Left forelimb (tissue), 1 donor: ENCODE measurements around the gene HDAC10.

Source experiments
- DNase-seq: peaks from one replicate; pipeline ENCODE4 v3.0.0-alpha.2; 2018; ENCODE audit warnings: low spot score

Gene HDAC10

DNA sequence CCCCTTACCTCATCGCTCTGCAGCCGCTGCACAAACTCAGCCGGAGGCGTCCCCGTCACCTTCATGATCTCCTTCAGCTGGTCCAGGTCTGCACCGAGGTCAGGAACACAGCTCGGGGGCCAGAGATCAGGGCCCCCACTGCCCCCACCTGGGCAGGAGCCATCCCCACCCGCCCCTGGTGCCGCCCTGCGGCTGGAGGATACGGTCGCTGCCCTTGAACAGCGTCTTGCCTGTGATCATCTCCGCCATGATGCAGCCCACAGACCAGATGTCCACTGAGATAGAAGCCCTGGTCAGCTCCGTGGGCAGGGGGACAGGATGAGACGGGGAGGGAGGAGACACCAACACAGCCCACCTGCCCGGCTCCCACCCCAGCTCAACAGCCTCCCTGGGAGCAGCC is 4.5 kb upstream of the HDAC10 start:
- DNase-seq, result no peak

DNA sequence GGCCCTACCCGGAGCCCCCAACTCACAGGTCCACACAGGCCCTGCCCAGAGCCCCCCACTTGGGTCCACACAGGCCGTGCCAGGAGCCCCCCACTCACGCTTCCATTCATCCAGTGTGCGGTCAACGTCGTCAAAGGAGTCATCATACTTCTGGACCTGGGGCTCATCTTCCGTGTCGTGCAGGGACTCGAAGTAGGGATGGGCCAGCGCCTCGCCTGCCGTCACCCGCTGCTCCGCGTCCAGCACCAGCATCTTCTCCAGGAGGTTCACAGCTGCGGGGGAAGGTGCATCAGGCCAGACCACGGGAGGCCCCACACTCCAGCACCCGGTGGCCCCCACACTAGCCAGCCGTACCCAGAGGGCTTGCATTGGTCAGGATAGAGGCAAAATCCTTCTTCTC is 4.0 kb upstream of the HDAC10 start:
- DNase-seq, result no peak

DNA sequence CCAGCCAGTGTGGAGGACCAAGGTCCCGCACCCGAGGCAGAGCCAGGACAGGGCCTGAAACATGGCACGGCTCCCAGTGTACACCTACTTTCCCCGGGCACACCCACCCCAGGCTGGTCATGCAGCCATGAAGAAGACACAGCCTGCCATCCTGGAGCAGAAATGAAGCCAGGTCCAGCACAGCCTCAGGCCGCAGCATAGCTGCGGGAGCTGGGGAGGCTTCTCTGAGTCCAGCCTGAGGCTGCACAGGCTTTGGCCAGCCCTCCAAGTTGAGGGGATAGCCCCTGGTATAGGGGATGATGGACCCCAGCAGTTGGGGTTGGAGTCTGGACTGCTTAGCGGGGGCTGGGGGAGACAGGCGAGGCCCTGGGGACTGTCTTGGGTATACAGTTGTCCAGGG is 2.9 kb upstream of the HDAC10 start:
- DNase-seq, result no peak

DNA sequence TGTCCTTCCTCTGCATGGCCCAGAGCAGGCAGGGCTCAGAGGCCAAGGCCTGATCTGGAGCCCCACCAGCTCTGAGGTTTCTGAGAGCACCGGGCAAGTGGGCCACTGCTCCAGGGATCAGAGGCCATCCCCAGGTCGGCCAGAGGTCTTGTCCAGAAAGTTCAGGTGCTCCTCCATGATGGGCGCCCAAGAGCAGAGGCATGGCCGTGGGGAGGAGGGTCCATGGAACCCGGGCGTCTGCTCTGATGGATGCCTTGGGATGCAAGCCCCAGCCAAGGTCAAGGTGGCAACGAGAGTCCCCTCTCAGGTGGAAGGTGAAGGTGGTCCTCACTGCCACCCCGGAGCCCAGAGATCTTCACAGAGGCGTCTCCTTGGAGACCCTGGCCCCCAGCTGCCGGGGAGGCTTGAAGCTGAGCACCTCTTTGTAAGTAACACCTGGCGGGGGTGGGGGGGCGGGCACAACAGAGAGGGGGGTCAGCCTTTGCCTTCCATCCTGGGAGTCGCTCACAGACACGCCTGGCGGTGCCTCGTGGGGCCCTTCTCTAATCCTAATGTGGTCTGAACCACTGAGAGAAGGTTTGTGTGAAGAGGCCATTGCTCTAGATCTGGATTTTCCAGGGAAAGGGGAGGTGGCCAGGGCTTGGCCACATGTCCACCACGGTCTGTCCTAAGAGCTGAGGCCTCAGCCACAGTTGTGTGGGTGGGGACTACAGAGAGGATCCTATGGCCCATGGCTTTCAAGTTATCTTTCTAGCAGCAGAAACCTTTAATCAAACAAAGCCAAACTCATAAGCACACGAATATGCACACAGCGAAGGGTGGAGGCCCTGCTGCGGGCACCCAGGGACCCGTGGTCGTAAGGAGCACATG is 2.2 kb upstream of the HDAC10 start:
- no peak for DNase-seq

DNA sequence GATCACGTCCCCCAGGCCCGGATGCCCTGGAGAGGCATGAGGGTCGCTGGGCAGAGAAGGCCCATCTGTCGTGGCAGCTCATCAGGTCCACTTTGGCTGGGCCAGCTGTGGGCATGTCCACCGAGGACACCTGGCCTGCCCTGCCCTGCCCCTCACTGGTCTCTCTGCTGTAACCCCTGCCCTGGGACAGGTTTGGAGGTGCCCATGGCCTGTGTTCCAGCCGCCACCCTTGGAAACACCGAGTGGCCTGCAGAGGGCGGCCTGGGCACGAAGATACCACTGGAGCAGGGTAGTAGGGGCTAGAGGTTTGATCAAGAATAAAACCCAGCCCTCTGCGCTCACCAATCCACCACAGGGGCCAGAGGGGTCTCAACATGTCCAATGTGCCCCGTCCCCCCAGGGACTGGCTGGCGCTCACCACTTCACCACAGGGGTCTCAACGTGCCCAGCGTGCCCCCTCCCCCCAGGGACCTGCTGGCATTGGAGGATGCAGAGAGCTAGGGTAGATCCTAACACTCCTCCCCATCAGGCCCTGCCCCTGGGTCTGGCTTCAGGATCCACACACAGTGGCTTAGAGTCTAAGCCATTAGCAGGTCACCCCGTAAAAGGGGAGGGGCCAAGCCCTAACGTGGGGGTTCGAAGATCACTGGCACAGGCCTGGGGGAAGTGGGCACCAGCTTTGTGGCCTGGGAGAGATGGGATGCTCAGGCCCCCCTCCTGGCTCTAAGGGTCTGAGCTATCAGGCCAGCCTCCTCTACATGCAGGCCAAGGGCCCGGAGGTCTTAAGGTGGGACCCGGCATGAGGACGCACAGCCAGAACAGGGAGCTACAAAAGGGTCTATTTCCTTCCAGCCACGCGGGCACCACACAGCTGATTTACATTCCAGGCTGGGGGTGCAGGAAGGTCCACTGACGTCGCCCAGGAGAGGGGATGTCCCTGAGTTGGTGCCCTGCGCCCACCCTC is 1.3 kb upstream of the HDAC10 start:
- DNase-seq, result peak; percentile 84

DNA sequence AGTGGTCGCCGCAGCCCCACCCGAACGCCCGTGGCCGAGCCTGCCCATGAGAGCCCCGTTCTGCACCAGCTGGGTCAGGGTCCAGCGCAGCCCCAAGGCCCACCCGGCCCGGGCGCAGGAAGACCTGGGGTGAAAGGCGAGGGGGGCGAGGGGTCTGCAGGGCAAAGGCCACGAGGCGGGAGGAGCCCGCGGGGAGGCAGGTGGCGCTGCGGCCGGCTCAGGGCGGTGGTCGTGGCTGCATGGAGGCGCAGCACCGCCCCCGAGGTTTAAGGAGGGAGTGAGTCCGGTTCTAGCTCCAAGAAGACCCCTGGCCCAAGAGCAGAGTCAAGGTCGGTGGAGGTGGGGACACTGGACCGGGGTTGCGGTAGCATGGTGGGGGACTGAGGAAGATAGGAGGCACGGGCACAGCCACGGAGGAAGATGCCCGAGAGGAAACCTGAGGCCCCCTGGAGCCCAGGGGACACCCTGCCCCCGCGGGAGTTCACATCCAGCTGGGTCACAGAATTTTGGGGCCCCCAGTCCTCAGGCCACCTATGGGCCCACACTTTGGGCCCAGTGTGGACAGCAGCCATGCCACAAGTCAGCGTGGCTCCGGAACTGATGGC is 514 bp upstream of the HDAC10 start:
- no peak for DNase-seq

DNA sequence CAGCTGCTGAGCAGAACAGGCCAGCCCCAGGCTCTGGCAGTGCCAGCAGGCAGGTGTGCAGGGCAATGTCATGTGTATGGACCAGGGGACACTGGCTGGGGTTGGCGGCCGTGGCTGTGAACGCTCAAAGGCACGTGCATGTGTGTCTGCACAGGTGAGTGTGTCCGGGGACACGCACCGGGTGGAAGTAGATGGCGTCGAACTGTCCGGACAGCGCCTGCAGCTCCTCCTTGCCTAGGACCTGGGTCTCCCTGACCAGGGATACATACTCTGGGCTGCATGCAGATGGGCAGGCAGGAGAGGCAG is 863 bp downstream of the HDAC10 start:
- DNase-seq, result no peak

DNA sequence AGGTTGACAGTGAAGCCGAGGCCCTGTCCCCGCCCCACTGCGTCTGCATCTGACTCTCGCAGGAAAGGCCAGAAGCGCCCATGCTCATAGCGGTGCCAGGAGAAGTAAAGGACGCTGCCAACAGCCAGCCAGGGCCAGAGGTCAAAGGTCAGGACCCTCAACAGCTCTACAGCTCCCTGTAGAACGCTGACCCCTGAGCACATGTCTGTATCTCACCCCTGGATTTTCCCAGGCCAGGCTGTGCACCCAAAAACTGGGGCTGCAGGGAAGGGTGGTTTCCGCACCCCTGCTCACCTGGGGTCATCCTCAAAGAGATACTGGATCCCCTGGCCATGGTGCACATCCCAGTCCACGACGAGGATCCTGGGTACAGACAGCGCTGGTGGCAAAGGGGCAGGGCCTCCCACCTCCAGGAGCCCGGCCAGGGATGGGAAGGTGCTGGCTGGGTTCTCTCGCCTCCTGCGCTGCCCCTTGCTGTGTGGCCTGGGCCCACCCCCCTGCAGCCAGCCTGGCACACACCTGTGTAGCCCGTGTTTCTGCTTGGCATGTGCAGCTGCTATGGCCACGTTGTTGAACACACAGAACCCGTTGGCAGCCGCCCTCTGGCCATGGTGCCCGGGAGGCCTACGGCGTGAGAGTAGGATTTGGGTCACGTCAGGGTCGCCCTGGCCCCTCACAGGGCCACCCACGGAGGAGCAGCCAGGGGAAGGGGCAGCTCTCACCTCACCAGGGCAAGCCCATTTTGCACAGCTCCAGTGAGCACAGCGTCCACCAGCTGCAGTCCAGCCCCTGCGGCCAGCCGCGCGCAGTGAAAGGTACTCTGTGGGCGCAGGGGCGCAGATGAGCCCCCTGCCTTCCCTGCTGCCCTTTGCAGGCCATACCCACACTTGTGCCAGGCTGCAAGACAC is 1.5 kb downstream of the HDAC10 start:
- DNase-seq, result no peak

DNA sequence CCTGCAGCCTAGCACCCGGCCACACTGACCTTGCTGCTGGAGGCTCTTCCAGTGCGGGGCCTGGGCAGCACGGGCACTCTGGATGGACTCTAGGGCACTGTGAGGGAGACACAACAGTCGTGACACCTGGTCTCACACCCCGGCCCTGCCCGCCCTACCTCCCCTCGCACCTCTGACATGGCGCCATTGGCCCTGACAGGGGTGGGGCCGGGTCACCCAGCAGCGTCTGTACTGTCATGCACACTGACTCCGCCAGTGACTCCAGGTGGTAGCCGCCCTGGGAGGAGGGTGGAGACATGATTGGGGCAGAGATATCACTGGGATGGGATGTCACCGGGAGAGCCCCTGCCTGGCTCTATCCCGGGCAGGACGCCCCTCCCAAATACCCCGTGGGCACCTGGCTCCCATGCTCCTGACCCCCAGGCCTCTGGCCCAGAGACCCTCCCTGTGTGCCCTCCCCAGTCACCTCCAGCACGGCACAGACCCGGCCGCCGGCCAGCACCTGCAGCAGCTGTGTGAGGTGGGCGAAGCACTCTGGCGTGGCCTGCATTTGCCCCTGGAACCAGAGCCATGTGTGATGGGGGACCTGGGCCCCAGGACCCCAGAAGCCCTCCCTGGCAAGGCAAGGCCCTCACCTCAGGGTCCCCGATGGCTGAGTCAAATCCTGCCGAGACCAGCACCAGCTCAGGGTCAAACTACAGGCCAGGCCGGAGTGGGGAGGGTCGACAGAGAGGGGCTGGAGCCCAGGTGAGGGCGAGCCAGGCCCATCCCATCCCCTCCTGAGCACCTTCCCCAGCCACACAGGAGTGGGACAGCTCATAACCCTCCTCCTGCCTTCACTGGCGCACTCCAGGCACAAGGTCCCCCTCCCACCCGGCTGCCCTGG is 2.6 kb downstream of the HDAC10 start:
- no peak for DNase-seq

DNA sequence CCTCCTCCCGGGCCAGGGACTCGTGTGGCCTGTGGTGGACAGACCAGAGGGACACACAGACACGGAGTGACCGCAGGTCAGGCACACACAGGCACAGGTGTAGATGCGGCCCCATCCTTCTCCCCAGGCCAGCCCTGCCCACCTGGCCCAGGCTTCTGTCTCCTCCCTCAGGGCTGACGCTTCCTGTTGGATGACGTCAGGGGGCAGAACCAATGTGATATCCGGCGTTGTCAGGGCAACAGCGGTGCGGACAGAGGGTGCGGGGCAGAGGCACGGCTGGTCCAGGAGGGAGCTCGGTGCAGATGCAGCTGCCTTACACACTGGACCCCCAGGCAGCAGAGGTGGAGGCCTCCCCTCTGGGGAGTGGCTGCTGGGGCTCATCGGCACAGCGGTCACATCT is 3.3 kb downstream of the HDAC10 start:
- no peak for DNase-seq

DNA sequence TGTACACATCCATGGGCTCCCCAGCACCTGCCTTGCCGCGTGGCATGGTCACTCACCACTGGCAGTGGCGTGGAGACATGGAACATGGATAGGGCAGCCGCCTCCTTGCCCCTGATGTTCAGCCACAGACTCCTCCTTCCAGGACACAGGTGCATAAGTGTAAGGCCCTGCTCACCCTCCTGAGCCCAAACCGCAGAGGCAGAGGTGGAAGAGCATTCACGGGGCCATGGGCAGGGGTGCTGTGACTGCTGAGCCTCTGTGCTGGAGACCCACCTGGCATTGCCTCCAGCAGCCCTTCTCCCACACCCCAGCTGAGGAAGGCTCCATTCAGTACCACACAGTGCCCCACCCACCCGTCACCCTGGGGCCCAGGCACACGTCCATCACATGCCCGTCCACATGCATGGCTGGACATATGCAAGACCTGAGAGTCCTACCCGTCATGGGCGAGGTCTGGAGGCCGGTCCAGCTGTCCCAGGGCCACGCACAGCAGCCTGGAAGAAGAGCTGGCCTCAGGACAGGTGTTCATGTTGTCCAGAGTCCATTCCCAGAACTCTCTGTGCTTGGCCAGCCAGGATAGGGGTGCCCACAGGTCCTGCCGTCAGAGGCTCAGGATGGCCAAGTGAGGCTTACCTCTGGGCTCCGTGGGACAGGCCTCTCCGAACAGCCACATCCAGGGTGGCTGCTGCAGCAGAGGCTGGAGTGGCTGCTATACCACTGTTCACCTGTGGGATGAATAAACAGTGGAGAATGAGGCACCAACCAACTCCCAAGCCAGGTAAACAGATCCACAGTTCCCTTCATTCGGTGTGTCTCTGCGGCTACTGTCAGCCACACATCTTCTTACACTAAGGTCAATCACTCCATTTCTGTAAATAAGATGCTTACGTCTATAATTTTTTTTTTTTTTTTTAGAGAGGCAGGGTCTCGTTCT is 4.6 kb downstream of the HDAC10 start:
- no peak for DNase-seq

DNA sequence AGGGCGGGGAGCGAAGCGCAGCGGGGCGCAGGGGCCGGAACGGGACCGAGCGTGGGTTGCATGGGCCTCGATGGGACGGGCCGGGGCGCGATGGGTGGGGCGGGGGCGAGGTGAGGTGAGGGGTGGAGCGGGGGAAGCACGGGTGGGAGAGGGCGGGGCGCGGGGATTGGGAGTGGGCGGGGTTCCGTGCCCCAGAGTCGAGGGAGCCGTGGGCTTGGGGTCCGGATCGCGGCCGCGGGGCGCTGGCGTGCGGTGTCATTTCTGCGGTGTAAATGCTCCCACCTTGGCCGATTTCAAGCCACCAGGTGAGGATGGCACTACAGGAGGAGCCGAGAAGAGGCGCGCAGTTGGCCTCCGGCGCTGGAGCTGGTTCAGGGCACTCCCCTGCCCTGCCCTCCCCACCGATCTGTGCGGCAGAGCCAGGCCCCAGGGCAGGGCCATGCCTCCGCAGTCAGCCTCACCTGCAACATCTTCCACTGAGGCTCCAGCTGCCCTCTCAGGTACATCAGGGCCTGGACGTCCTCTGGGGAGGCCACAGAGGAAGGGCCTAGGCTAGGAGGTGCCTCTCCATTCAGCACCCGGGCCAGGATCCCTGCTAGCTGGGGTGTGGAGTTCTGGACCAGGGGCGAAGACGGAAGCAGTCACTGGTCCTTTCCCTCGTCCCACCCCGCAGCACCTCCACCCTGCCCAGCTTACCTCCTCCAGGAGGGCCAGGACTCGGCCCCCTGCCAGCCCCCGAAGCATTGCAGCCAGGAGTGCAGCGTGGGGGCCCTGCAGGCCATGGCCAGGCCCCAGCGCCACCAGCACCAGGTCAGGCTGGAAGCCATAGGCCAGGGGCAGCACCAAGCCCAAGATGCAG is 5.6 kb downstream of the HDAC10 start:
- DNase-seq, result no peak

DNA sequence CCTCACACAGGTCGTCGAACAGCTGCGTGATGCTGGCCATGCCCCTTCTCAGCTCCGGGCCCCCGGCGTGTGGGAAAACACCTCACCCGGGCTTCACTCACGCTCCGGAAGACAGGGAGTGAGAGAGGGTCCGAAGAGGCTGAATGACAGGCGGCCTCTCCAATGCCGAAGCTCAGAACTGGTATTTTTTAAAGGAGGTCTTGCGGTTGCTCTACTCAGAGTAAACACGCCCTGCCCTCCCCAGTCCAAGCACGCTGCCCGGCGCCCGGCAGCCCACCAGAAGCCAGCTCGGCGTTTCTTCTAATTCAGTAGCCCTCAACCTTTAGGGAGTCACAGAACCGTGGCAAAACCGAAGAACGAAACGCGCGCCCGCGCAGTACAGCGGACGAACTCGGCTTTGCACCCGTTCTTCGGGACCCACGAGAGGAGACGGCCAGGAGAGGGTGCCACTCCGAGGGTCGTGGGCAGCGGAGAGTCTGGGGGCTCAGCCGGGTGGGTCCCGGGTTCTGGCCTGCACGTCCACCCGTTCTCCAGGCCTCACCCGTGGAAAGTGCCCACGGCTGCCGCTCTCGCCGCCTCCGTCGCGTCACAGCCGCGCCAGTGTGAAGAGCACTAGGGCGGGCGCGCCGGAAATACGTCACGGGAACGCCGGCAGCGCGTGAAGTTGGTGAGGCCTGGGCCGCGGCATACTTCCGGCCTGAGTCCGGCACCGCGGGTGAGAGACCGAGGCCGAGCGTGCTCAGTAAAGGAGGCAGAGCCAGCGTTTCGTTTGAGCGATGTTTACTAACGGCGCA is 6.4 kb downstream of the HDAC10 start, which contains the start of gene TUBGCP6:
Gene TUBGCP6 (minus strand): TSS at position 604 of the 794 bp plus-strand sequence. CDS start 564 bp downstream, at position 40.
- DNase-seq, result peak; percentile 97

DNA sequence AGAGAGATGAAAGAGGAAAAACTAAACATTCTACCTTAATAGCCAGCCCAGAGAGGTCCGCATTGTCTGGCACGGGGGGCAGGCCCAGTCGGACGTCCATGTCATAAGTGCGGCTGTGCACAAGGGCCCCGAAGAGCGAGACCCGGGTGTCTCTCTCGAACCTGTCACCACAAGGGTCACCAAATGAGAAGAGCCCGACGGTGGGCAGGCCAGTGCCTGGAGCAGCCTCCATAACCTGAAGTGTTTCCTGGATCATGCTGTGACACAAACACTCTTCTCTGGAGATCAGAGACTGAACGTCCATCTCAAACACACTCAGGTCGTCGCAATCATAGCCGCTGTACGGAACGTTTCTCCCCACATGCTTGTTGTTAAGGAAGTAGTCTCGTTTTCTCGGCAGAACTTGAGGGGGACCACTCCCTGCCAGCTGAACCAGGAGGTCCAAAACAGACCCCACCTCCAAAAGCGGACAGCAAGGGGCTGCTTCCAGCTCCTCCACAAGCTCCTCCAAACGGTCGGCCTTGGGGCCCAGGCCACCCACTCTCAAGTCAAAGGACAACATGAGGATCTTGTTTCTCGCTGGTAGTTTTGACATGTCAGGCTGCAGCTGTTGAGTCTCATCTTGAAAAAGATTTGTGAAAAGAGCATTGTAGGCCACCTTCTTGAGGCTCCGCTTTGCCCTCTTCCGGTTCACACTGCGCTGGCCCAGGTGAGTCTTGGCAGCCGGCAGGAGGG is 7.2 kb downstream of the HDAC10 start:
- no peak for DNase-seq

DNA sequence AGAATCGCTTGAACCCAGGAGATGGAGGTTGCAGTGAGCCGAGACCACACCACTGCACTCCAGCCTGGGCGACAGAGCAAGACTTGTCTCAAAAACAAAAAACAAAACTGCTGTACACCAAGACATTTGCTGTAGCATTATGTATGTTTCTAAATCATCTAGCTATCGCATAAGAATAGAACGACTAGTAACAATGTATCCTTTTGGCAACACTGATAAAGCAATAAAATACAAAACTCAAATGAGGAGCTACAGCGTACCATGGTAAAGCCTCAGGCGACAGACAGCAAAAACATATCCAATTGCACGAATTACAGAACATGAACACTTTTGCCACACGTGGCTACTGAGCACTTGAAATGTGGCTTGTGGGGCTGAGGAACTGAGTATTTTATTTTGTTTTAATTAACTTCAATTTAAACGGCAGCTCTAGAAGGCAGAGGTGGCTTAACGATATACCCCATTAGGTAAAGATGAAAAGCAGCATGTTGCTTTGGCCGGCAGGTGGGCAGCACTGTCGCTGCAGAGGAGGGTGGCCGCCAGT is 8.6 kb downstream of the HDAC10 start:
- DNase-seq, result no peak

DNA sequence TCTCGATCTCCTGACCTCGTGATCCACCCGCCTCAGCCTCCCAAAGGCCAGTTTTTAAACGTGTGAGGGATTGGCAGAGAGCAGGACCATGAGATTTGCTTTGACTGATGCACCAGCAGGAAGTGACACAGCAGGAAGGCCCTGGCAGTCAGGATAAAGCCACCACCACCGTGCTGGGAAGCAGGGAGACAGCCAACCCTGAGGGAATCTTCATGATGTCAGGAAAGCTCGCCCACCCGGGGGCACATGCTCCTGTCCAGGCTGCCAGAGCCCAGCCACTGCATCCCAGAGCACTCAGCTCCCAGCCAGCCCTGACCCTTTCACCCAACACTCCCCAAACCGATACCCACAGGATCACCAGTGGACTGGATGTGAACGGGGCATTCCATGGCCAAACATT is 12.3 kb downstream of the HDAC10 start:
- no peak for DNase-seq
